GM10266 (cell line): Measurements from ENCODE around the gene MPHOSPH6.

Experiments used
- DNase-seq: peaks from one replicate; pipeline ENCODE4 v3.0.0; 2012; ENCODE audit errors: extremely low spot score
- CTCF ChIP-seq: IDR thresholded peaks from 2 replicates; pipeline ENCODE4 v1.5.1; 2012; ENCODE audit warnings: mild to moderate bottlenecking, low read depth; ENCODE audit not compliant: control insufficient read depth, insufficient read depth; ENCODE audit errors: missing control alignments

The MPHOSPH6 gene

GRCh38 chr16:82184213-82184612, 14.2 kb upstream of the MPHOSPH6 start:
- DNase-seq: no peak
- TF ChIP-seq CTCF: no peak

GRCh38 chr16:82183004-82183397, 13.0 kb upstream of the MPHOSPH6 start:
- no peak for DNase-seq
- TF ChIP-seq CTCF: no peak

- DNase-seq: no peak
- no peak for TF ChIP-seq CTCF
These were observed 12.4 kb upstream of the MPHOSPH6 start for GRCh38 chr16:82182266-82183003.

GRCh38 chr16:82181461-82182185, 11.6 kb upstream of the MPHOSPH6 start:
- no peak for TF ChIP-seq CTCF
- no peak for DNase-seq

- DNase-seq: no peak
- no peak for TF ChIP-seq CTCF
These were observed 8.3 kb upstream of the MPHOSPH6 start for GRCh38 chr16:82178352-82178751.

GRCh38 chr16:82177555-82177954, 7.5 kb upstream of the MPHOSPH6 start:
- no peak for TF ChIP-seq CTCF
- DNase-seq: no peak

- DNase-seq: no peak
- TF ChIP-seq CTCF: no peak
These were observed 6.2 kb upstream of the MPHOSPH6 start for GRCh38 chr16:82176204-82176603.
